GM10248 (cell line): Measurements from ENCODE around the gene ACYP2.
"Not testable (repeated sequence)": the region's sequence is repeated elsewhere in the genome, so short reads cannot be mapped to it uniquely, and the experiment has no call there.

Source experiments
- CTCF ChIA-PET: fragments of 300-600 bp; sonication (Branson Sonifier 250); formaldehyde crosslinking; extraction: SDS; loops from one replicate; lab custom pipeline; 2021; ENCODE audit warnings: antibody characterized with exemption; lab: Yijun Ruan, JAX
- POLR2A ChIA-PET: fragments of 350-650 bp; sonication (Branson Sonifier 250); formaldehyde crosslinking; extraction: SDS; loops from one replicate; lab custom pipeline; 2020; ENCODE audit warnings: antibody characterized with exemption; lab: Yijun Ruan, JAX
- DNase-seq: peaks from one replicate; pipeline ENCODE4 v3.0.0; 2012; ENCODE audit errors: extremely low spot score
- CTCF ChIP-seq: IDR thresholded peaks from 2 replicates; pipeline ENCODE4 v1.5.1; 2012; ENCODE audit warnings: mild to moderate bottlenecking, low read depth; ENCODE audit errors: extremely low read depth, missing control alignments, control extremely low read depth

The ACYP2 gene

DNA sequence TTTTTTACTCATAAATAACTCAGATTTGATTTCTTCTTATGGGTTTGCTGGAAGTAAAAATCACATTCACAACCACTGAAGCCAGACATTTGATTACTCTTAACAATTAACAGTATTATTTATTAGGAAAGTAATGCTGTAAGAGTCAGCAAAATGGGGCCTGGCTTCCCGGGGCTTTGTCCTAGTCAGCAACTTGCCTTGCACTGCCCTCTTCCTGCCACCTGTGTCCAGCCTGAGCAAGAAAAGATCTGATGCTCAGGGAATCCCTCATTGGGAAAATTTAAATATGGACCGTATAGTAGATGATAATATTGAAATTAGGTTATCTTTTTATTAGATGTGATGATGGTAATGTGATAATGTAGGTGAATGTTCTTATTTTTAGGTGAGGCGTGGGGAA, 30.8 kb upstream of the ACYP2 start:
- no peak for DNase-seq
- TF ChIP-seq CTCF = no peak
- CTCF ChIA-PET = no interaction called here
- POLR2A ChIA-PET = no interaction called here

DNA sequence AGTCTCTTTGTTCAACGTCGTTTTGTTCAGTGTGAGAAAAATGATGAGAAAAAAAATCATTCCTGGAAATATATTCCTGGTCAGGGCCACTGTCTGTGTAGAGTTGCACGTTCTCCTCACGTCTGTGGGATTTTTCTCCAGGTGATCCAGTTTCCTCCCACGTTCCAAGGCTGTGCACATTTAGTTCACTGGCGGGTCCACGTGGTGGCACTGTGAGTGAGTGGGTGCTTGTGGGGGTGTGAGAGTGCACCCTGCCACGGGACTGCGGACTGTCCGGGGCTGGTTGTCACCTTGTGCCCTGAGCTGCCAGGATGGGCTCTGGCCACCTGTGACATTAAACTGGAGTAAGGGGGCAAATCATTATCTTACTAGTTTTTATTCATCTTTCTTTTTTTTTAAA, 30.3 kb upstream of the ACYP2 start:
- DNase-seq = no peak
- CTCF ChIA-PET = no interaction called here

DNA sequence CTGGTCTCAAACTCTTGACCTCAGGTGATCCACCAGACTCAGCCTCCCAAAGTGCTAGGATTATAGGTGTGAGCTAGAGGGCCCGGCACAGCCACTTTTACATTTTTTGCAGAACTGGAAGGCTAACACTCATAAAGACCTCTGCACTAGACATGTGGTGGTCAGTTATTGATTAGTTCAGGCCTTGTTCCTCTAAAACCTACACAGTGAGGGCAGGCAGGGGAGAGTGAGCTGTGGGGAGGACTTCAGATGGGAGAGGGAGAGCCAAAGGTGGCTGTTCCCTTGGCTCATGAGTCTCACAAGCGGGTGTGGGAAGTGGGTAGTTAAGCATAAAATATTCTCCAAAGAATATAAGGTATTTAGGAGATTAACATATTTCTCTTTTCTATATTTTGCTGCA, 29.3 kb upstream of the ACYP2 start:
- no peak for TF ChIP-seq CTCF
- POLR2A ChIA-PET = interaction anchor here (0.5 kb wide), 1 partner anchor 137 kb away, joined by 3 read pairs; no protein-coding TSS in a partner anchor
- CTCF ChIA-PET = interaction anchor here (1.1 kb wide), 1 partner anchor 11 kb away, joined by 3 read pairs; no protein-coding TSS in a partner anchor
- no peak for DNase-seq

More for the DNA sequence above, 30.3 kb upstream of the ACYP2 start:
- no peak for TF ChIP-seq CTCF
- POLR2A ChIA-PET = no interaction called here

DNA sequence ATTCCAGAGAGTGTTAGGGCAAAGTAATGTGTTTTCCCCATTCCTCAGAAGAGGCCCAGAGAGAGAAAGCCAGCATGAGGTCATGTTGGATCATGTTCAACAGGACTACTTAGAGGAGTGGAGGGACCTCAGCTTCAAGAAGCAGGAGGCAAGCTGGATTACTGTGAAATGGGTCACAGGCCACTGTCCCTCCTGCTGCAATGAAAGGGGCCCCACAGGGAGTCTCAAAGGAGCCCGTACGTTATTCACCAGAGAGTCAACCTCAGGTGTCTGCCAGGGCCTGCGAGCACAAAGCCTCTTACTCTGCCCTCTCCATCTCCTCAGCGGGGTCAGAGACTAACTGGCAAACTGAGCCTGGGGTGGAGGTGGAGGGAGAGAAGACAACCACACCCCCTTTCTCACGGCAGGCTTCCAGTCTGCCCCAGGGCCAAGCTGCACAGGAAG, 27.2 kb upstream of the ACYP2 start:
- no peak for TF ChIP-seq CTCF
- CTCF ChIA-PET = no interaction called here
- no peak for DNase-seq
- POLR2A ChIA-PET = no interaction called here

DNA sequence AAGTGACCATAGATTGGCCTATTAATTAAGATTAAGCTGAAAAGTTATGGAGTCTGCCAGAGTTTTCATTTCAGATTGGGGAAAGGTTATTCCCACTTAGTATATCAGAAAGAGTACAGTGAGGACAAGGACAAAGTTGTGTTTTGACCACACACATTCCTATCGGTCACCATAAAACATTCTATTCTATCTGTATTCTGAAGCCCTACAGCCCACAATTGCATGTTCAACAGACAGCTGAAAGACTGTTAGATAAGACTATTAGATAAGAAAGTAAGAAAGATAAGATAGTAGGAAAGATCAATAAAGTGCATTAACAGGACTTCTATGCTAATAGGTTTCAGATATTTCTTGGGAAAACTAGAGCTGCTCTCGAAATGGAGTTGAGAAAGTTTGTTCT, 26.7 kb upstream of the ACYP2 start:
- TF ChIP-seq CTCF = no peak
- CTCF ChIA-PET = interaction anchor here (0.7 kb wide), 1 partner anchor 10 kb away, joined by 3 read pairs; no protein-coding TSS in a partner anchor
- POLR2A ChIA-PET = no interaction called here
- DNase-seq = no peak

GRCh38 chr2:54090521-54091117, 24.8 kb upstream of the ACYP2 start:
- TF ChIP-seq CTCF = no peak
- ChIA-PET CTCF (interaction anchor here (0.7 to 1.6 kb wide), 2 partner anchors 9 to 16 kb away, joined by 3 to 7 read pairs; no protein-coding TSS in a partner anchor), POLR2A (no interaction called here)
- no peak for DNase-seq

- no peak for TF ChIP-seq CTCF
- peak; percentile 21 for DNase-seq
- ChIA-PET POLR2A (no interaction called here), CTCF (interaction anchor here (1.1 to 2.1 kb wide), 3 partner anchors 9 to 15 kb away, joined by 7 to 13 read pairs (median 10); no protein-coding TSS in a partner anchor)
These were observed 22.5 kb upstream of the ACYP2 start for GRCh38 chr2:54092940-54093339.

- POLR2A ChIA-PET, CTCF ChIA-PET, DNase-seq: not testable (repeated sequence)
These were observed 20.0 kb upstream of the ACYP2 start for GRCh38 chr2:54095406-54095805.

DNA sequence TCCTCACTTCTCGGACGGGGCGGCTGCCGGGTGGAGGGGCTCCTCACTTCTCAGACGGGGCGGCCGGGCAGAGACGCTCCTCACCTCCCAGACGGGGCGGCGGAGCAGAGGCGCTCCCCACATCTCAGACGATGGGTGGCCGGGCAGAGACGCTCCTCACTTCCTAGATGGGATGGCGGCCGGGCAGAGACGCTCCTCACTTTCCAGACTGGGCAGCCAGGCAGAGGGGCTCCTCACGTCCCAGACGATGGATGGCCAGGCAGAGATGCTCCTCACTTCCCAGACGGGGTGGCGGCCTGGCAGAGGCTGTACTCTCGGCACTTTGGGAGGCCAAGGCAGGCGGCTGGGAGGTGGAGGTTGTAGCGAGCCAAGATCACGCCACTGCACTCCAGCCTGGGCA, 19.3 kb upstream of the ACYP2 start:
- POLR2A ChIA-PET, DNase-seq: not testable (repeated sequence)
- CTCF ChIA-PET = interaction anchor here (3.0 kb wide), 1 partner anchor 11 kb away, joined by 29 read pairs; no protein-coding TSS in a partner anchor
